H1 (cell line): ENCODE data around the gene SERTAD2. TPM values are rescaled to one million over a fixed set of nuclear protein-coding genes. Genes with fewer than 3 reads are reported as not detected.

ENCODE experiments used
- CTCF ChIA-PET: fragments of 300-600 bp; sonication (Branson Sonifier 250); formaldehyde crosslinking; loops from one replicate; lab custom pipeline; 2021; ENCODE audit not compliant: partially characterized antibody; lab: Charles Lee
- POLR2A ChIA-PET: fragments of 300-600 bp; sonication (Branson Sonifier 250); formaldehyde crosslinking; loops from one replicate; lab custom pipeline; 2021; ENCODE audit warnings: inconsistent platforms; ENCODE audit not compliant: partially characterized antibody; lab: Charles Lee
- DNase-seq, 2 experiments: peaks; one replicate each; pipeline versions ENCODE4 v3.0.0 to v3.0.0-alpha.2; 2010 to 2022; ENCODE audit warnings: low spot score in 2 of 2, low read depth in 1 of 2, mixed read lengths in 1 of 2
- FAIRE-seq: peaks from 2 replicates; lab custom pipeline; 2011; peaks lifted over from hg19 to GRCh38; lab: Jason Lieb, UNC
- H2AFZ ChIP-seq: 2 replicates; pipeline ENCODE4 v1.8.1; 2012; ENCODE audit warnings: low read length, inconsistent platforms
- H2AK5ac ChIP-seq: 2 replicates; pipeline ENCODE4 v1.6.1; 2013; ENCODE audit warnings: low read depth, low read length
- H2BK120ac ChIP-seq: replicated peaks from 2 replicates; pipeline ENCODE3; 2013; ENCODE audit warnings: low read depth, low read length, inconsistent platforms
- H2BK12ac ChIP-seq: 2 replicates; pipeline ENCODE4 v1.6.1; 2013; ENCODE audit warnings: low read depth, low read length
- H2BK15ac ChIP-seq: 2 replicates; pipeline ENCODE4 v1.6.1; 2013; ENCODE audit warnings: low read length
- H2BK20ac ChIP-seq: 2 replicates; pipeline ENCODE4 v1.6.1; 2013; ENCODE audit warnings: low read length
- H2BK5ac ChIP-seq: 2 replicates; pipeline ENCODE4 v1.6.1; 2013; ENCODE audit warnings: low read depth, low read length
- H3K14ac ChIP-seq: 2 replicates; pipeline ENCODE4 v1.6.1; 2013; ENCODE audit warnings: inconsistent platforms; ENCODE audit not compliant: insufficient read length
- H3K18ac ChIP-seq: 2 replicates; pipeline ENCODE4 v1.6.1; 2013; ENCODE audit warnings: low read length; ENCODE audit errors: extremely low read depth
- H3K23ac ChIP-seq: 2 replicates; pipeline ENCODE4 v1.6.1; 2013; ENCODE audit warnings: inconsistent platforms; ENCODE audit not compliant: insufficient read length
- H3K23me2 ChIP-seq: 2 replicates; pipeline ENCODE4 v1.6.1; 2013; ENCODE audit warnings: low read depth, low read length
- H3K27ac ChIP-seq: 2 replicates; pipeline ENCODE4 v1.6.1; 2011; ENCODE audit warnings: low read depth, low read length, inconsistent platforms
- H3K27me3 ChIP-seq, 4 experiments: replicated peaks in 1 of 4; 1 replicate in 1 of 4; 2 replicates in 3 of 4; pipeline versions ENCODE4 v1.6.1 to v1.8.1; 2011 to 2013; ENCODE audit warnings: low read length in 3 of 4, mild to moderate bottlenecking in 3 of 4, inconsistent platforms in 2 of 4, mixed read lengths in 2 of 4, moderate library complexity in 1 of 4; ENCODE audit not compliant: control insufficient read depth in 3 of 4, insufficient read depth in 3 of 4; ENCODE audit errors: extremely low read depth in 1 of 4
- H3K36me3 ChIP-seq, 4 experiments: 2 replicates each; pipeline versions ENCODE4 v1.6.1 to v1.8.1; 2011 to 2013; ENCODE audit warnings: mild to moderate bottlenecking in 4 of 4, low read length in 3 of 4, moderate library complexity in 2 of 4, control low read depth in 1 of 4, inconsistent platforms in 1 of 4; ENCODE audit not compliant: insufficient read depth in 4 of 4, control insufficient read depth in 2 of 4
- H3K4ac ChIP-seq: replicated peaks from 2 replicates; pipeline ENCODE3; 2013; ENCODE audit warnings: low read length, low read depth, mixed read lengths, inconsistent platforms; ENCODE audit not compliant: insufficient read length
- H3K4me1 ChIP-seq, 4 experiments: replicated peaks in 1 of 4; 1 replicate in 1 of 4; 2 replicates in 3 of 4; pipeline versions ENCODE4 v1.6.1 to v1.8.1; 2011 to 2013; ENCODE audit warnings: low read length in 3 of 4, inconsistent platforms in 2 of 4, mixed read lengths in 1 of 4; ENCODE audit not compliant: insufficient read depth in 4 of 4, control insufficient read depth in 3 of 4
- H3K4me2 ChIP-seq, 2 experiments: 2 replicates each; pipeline versions ENCODE4 v1.6.1 to v1.8.1; 2011 to 2013; ENCODE audit warnings: low read depth in 2 of 2, low read length in 2 of 2, control low read depth in 1 of 2, inconsistent platforms in 1 of 2, mild to moderate bottlenecking in 1 of 2; ENCODE audit not compliant: insufficient read depth in 1 of 2
- H3K4me3 ChIP-seq, 4 experiments: fragments of 200-600, 300-600 bp in 1 of 4; sonication (generic), shearing (Covaris generic), sonication (Bioruptor Twin) in 1 of 4; 2 replicates each; pipeline versions ENCODE4 v1.5.1 to v1.8.1; 2011 to 2016; ENCODE audit warnings: low read length in 4 of 4, low read depth in 3 of 4, control low read depth in 2 of 4, inconsistent platforms in 2 of 4, mild to moderate bottlenecking in 2 of 4, mixed read lengths in 1 of 4, moderate library complexity in 1 of 4; ENCODE audit not compliant: insufficient read depth in 2 of 4; ENCODE audit errors: extremely low read depth in 1 of 4
- H3K56ac ChIP-seq: replicated peaks from 2 replicates; pipeline ENCODE3; 2013; ENCODE audit warnings: low read depth, mild to moderate bottlenecking, mixed read lengths, low read length, inconsistent platforms; ENCODE audit not compliant: insufficient read length
- H3K79me1 ChIP-seq: 2 replicates; pipeline ENCODE4 v1.6.1; 2013; ENCODE audit warnings: low read depth, low read length, control low read depth
- H3K79me2 ChIP-seq, 2 experiments: 2 replicates each; pipeline versions ENCODE4 v1.6.1 to v1.8.1; 2012 to 2013; ENCODE audit warnings: low read length in 2 of 2, mild to moderate bottlenecking in 2 of 2, inconsistent platforms in 1 of 2; ENCODE audit not compliant: insufficient read depth in 2 of 2, control insufficient read depth in 1 of 2
- H3K9ac ChIP-seq, 4 experiments: replicated peaks in 1 of 4; 1 replicate in 1 of 4; 2 replicates in 3 of 4; pipeline versions ENCODE4 v1.6.1 to v1.8.1; 2011 to 2013; ENCODE audit warnings: low read depth in 3 of 4, low read length in 3 of 4, control low read depth in 2 of 4, mild to moderate bottlenecking in 2 of 4, moderate library complexity in 2 of 4, inconsistent platforms in 1 of 4; ENCODE audit errors: extremely low read depth in 1 of 4
- H3K9me3 ChIP-seq, 2 experiments: 2 replicates each; pipeline versions ENCODE4 v1.6.1 to v1.8.1; 2012 to 2013; ENCODE audit warnings: mild to moderate bottlenecking in 2 of 2, moderate library complexity in 2 of 2, control low read depth in 1 of 2, inconsistent platforms in 1 of 2, low read depth in 1 of 2, low read length in 1 of 2, mixed read lengths in 1 of 2; ENCODE audit not compliant: insufficient read depth in 2 of 2
- H4K20me1 ChIP-seq, 2 experiments: replicated peaks in 1 of 2; 2 replicates each; pipeline versions ENCODE3 to v1.8.1; 2011 to 2013; ENCODE audit warnings: inconsistent platforms in 2 of 2, low read length in 2 of 2, mild to moderate bottlenecking in 1 of 2; ENCODE audit not compliant: insufficient read depth in 2 of 2, control insufficient read depth in 1 of 2
- H4K5ac ChIP-seq: 2 replicates; pipeline ENCODE4 v1.6.1; 2013; ENCODE audit warnings: low read length, low read depth, mixed read lengths, inconsistent platforms; ENCODE audit not compliant: insufficient read length
- H4K8ac ChIP-seq: 2 replicates; pipeline ENCODE4 v1.8.0; 2013; ENCODE audit warnings: mild to moderate bottlenecking, moderate library complexity, low read length, inconsistent platforms; ENCODE audit not compliant: insufficient read depth; ENCODE audit errors: extremely low read depth
- H4K91ac ChIP-seq: replicated peaks from 2 replicates; pipeline ENCODE3; 2013; ENCODE audit warnings: low read length, mixed read lengths, inconsistent platforms; ENCODE audit not compliant: insufficient read length
- CBX5 ChIP-seq: fragments of 300-800, 300-1000 bp; sonication (generic); IDR thresholded peaks from 2 replicates; pipeline ENCODE4 v1.7.1; 2016; ENCODE audit warnings: antibody characterized with exemption, low read length, low read depth
- E2F6 ChIP-seq: IDR thresholded peaks from 2 replicates; pipeline ENCODE4 v1.6.1; 2012; ENCODE audit warnings: inconsistent platforms
- EZH2 ChIP-seq: fragments of 200-600 bp; sonication (generic); IDR thresholded peaks from 2 replicates; pipeline ENCODE4 v1.7.1; 2012; ENCODE audit warnings: low read depth, mild to moderate bottlenecking, moderate library complexity, low read length, inconsistent platforms; ENCODE audit not compliant: severe bottlenecking
- KDM4A ChIP-seq: IDR thresholded peaks from one replicate; pipeline ENCODE4 v1.7.1; 2012; ENCODE audit warnings: low read depth, mild to moderate bottlenecking, moderate library complexity, low read length, inconsistent platforms; ENCODE audit not compliant: severe bottlenecking
- RFX5 ChIP-seq: IDR thresholded peaks from 2 replicates; pipeline ENCODE4 v1.6.1; 2011; ENCODE audit warnings: low read depth, low read length, improper control_type of control experiment, borderline replicate concordance
- RNF2 ChIP-seq: fragments of 200-900, 300-1000 bp; sonication (generic); IDR thresholded peaks from 2 replicates; pipeline ENCODE4 v1.7.1; 2016; ENCODE audit warnings: borderline replicate concordance, low read depth, mild to moderate bottlenecking, antibody characterized with exemption, low read length; ENCODE audit not compliant: poor library complexity, severe bottlenecking; ENCODE audit errors: missing control alignments
- SAP30 ChIP-seq: fragments of 300-600 bp; sonication (generic); IDR thresholded peaks from 2 replicates; pipeline ENCODE4 v1.7.1; 2012; ENCODE audit warnings: low read length, moderate library complexity, mild to moderate bottlenecking, inconsistent platforms; ENCODE audit not compliant: insufficient read depth, insufficient replicate concordance
- SP1 ChIP-seq: IDR thresholded peaks from 2 replicates; pipeline ENCODE4 v1.6.1; 2011; ENCODE audit warnings: low read depth, low read length
- TAF7 ChIP-seq: optimal IDR thresholded peaks from 2 replicates; pipeline ENCODE3; 2011; ENCODE audit warnings: low read depth, mild to moderate bottlenecking, inconsistent platforms, low read length, moderate library complexity, borderline replicate concordance
- WGBS, 2 experiments: shearing (Covaris generic) in 1 of 2; methylation state at CpG; one replicate each; pipeline versions ENCODE4 v1.1.6 to v1.1.7; 2013 to 2015; ENCODE audit warnings: low lambda C conversion rate in 2 of 2, mixed read lengths in 2 of 2, inconsistent platforms in 1 of 2, low coverage in 1 of 2, missing lambda C conversion rate in 1 of 2; ENCODE audit not compliant: insufficient replicate concordance in 2 of 2, insufficient coverage in 1 of 2, insufficient read length in 1 of 2; ENCODE audit errors: extremely low coverage in 1 of 2, missing lambda C conversion rate in 1 of 2; 5-methylcytosine and 5-hydroxymethylcytosine counted together
- polyA plus RNA-seq, 7 experiments: library from polyadenylated mRNA; depleted of rRNA in 3 of 7; stranded (reverse) in 5 of 7; unstranded in 2 of 7; fragments of >200 nt in 5 of 7; fragments of 200-250 nt in 2 of 7; gene quantifications; 1 replicate in 5 of 7; 2 replicates in 1 of 7; 4 replicates in 1 of 7; pipeline versions ENCODE4 v1.2.1 to v1.2.3, GENCODE V29; 2011 to 2013; ENCODE audit warnings: missing spikeins in 2 of 7, mixed read lengths in 2 of 7
- total RNA-seq: library from RNA; stranded (reverse); fragmentation: NEBNext Ultra II Directional; extraction: Animal tissue kit (Norgen Biotek cat#: 25700); gene quantifications from 2 replicates; pipeline ENCODE4 v1.2.1, GENCODE V29; 2021

SERTAD2 gene
- total and polyA plus RNA-seq, 2 of the 8 experiments (the other 6 are each of a cell fraction or from before 2014, with no cell fraction given): 2.9 to 4.5 TPM

- H3K14ac ChIP-seq: no peak overlapping the region
- no peaks in the 10 kb centered on the region for H4K20me1 ChIP-seq
- ChIA-PET POLR2A (no interaction called here), CTCF (interaction anchor here (1.0 kb wide), 1 partner anchor 38 kb away, joined by 3 read pairs; no protein-coding TSS in a partner anchor)
- H2BK20ac ChIP-seq: no peak overlapping the region
- H3K9me3 ChIP-seq: no peaks in the 10 kb centered on the region
- no peak for FAIRE-seq
- no peak overlapping the region for H2BK5ac ChIP-seq
- H3K4me3 ChIP-seq: no peak overlapping the region
- H3K4me2 ChIP-seq: no peak overlapping the region
- no peaks in the 10 kb centered on the region for H3K27me3 ChIP-seq
- no peak overlapping the region for H2BK15ac ChIP-seq
- H3K79me1 ChIP-seq: no peaks in the 10 kb centered on the region
- H3K27ac ChIP-seq: no peak overlapping the region
- no peak overlapping the region for H2BK12ac ChIP-seq
- 90% methylated on average over 9 of the region's 9 CpGs; no CpG with 5 or more reads in 1 of the 2 experiments for WGBS, 2 experiments
- no peak overlapping the region for H4K5ac ChIP-seq
- no peak overlapping the region for H3K23ac ChIP-seq
- H3K36me3 ChIP-seq: no peaks in the 10 kb centered on the region; a peak in 1 of 8 replicates
- H3K4ac ChIP-seq: no peak overlapping the region
- no peak overlapping the region for H4K91ac ChIP-seq
- no peak overlapping the region for H2BK120ac ChIP-seq
- H3K18ac ChIP-seq: no peak overlapping the region
- H3K79me2 ChIP-seq: no peaks in the 10 kb centered on the region
- no peak overlapping the region for H2AK5ac ChIP-seq
- no peak overlapping the region for H3K9ac ChIP-seq
- H3K4me1 ChIP-seq: peaks cover 2 to 3% (median 3%) of the 10 kb centered on the region in 4 experiments; a peak in 2 of 7 replicates
- H4K8ac ChIP-seq: no peak overlapping the region
- no peaks in the 10 kb centered on the region for H3K23me2 ChIP-seq
- no peak overlapping the region for H3K56ac ChIP-seq
- no peak for DNase-seq
- no peak overlapping the region for H2AFZ ChIP-seq
- TF ChIP-seq SP1 (no peak), CBX5 (no peak), RNF2 (no peak), SAP30 (no peak), E2F6 (no peak), KDM4A (no peak), EZH2 (no peak), RFX5 (no peak), TAF7 (no peak)
Measured at GRCh38 chr2:64683771-64684510, 30.2 kb upstream of the SERTAD2 start.
